ENCODE measurements around the gene ITGB8.

GRCh38 chr7:20326342-20326741 lies 4.4 kb upstream of the ITGB8 start:
- TF ChIP-seq GATA2 (IDR thresholded peaks at IDR 0.05; ENCODE audit: low read depth, low read length), result no peak
- TF ChIP-seq GATA3 (IDR thresholded peaks at IDR 0.05; ENCODE audit: low read depth, low read length), result no peak

Measured in SH-SY5Y (cell line).